SKM-1 (cell line): ENCODE data around the gene TAF7.
"Not testable (repeated sequence)": the region's sequence is repeated elsewhere in the genome, so short reads cannot be mapped to it uniquely, and the experiment has no call there.

Experiments
- DNase-seq: peaks from one replicate; lab custom pipeline; 2025; ENCODE audit not compliant: unreplicated experiment; lab: John Stamatoyannopoulos, UW

The TAF7 gene

DNA sequence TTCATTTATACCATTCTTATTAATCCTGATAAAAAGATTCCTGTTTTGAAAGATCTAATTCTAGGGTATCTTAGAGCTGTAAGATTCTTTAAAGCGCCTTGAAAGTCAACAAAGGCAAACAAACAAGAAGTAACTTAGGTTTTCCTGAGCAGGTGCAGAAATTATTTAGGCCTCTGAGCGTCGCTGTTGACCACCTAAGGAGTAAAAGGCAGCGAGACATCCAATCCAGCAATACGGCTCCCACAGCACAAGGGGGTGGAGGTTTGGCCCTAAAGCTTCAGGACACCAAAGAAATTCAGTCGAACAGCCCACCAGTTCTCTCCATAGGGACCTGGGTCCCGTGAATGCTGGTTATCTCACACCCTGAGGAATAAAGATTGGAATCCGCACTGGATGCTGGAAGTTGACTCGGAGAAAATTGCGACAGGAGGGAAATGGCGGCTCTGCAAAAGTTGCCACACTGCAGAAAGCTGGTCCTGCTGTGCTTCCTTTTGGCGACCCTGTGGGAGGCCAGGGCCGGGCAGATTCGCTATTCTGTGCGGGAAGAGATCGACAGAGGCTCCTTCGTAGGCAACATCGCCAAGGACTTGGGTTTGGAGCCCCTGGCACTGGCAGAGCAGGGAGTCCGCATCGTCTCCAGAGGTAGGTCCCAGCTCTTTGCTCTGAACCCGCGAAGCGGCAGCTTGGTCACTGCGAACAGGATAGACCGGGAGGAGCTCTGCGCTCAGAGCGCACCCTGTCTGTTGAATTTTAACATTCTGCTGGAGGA, 18.1 kb upstream of the TAF7 start, which contains the start of gene PCDHGA2:
TSS of gene PCDHGA2 (plus strand) at position 223 of the 769 bp plus-strand sequence.
- no peak for DNase-seq

GRCh38 chr5:141332571-141332970, 12.0 kb upstream of the TAF7 start:
- not testable (repeated sequence) for DNase-seq

DNA sequence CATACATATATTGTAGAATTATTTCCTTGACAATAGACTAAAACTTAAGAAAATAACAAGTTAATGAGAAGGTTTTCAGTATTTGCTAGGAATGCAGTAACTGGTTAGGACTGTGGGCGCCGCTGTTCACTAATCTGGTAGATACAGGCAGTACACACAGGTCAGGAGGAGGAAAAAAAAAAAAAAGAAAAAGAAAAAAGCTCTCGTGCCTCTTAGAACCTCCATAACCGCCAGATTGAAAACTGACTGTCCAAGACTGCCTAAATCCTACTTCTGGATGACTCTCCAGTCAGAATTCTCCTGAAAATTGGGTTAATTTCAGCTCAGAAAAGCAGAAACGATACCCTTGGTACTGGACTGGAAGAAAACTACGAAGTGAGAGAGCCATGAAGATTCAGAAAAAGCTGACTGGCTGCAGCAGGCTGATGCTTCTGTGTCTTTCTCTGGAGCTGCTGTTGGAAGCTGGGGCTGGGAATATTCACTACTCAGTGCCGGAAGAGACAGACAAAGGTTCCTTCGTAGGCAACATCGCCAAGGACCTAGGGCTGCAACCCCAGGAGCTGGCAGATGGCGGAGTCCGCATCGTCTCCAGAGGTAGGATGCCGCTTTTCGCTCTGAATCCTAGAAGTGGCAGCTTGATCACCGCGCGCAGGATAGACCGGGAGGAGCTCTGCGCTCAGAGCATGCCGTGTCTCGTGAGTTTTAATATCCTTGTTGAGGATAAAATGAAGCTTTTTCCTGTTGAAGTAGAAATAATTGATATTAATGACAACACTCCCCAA, 9.9 kb upstream of the TAF7 start, which contains the start of gene PCDHGA1:
TSS of gene PCDHGA1 (plus strand) at position 216 of the 782 bp plus-strand sequence.
- no peak for DNase-seq

- no peak for DNase-seq
Measured at GRCh38 chr5:141328231-141328630, 7.6 kb upstream of the TAF7 start.

GRCh38 chr5:141326088-141326854, 5.7 kb upstream of the TAF7 start:
- no peak for DNase-seq

DNA sequence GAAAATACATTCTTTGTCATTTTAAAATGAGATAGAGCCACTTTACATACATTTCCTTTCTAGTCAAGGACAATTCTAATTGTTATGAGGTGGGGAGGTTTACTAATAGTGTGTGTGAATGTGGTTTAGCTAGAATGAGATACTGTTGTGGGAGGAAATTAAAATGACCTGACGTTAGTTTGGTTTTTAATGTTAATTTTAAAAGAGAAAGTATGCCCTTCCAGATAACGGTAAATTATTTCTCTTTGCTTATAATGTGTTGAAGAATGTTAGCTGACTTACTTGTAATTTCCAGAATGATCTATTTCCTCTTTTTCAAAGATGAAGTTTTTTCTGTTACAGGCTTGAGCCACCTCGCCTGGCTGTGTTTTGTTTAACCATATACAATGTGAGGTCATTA, 1.7 kb upstream of the TAF7 start:
- no peak for DNase-seq

- no peak for DNase-seq
Measured at GRCh38 chr5:141319699-141320098, 885 bp downstream of the TAF7 start.

GRCh38 chr5:141319202-141319601, 1.4 kb downstream of the TAF7 start:
- DNase-seq = no peak

GRCh38 chr5:141316963-141317362, 3.6 kb downstream of the TAF7 start:
- DNase-seq = not testable (repeated sequence)

GRCh38 chr5:141313711-141314110, 6.9 kb downstream of the TAF7 start:
- DNase-seq = no peak

DNA sequence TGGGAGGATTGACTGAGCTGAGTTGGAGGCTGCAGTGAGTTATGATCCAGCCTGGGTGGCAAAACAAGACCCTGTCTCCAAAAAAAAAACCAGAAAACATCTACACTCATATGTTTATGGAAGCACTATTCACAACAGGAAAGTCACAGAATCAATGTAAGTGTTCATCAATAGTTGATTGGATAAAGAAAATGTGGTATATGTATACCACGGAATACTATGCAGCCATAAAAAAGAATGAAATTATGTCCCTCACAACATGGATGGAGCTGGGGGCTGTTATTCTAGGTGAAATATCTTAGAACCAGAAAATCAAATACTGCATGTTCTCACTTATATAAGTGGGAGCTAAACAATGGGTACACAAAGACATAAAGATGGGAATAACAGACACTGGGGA, 14.0 kb downstream of the TAF7 start:
- no peak for DNase-seq

- DNase-seq = no peak
Measured at GRCh38 chr5:141303756-141304155, 16.8 kb downstream of the TAF7 start, which contains the start of gene SLC25A2. Gene SLC25A2, minus strand, starts transcription at chr5:141304049. Its CDS starts 184 bp downstream, at chr5:141303865.

DNA sequence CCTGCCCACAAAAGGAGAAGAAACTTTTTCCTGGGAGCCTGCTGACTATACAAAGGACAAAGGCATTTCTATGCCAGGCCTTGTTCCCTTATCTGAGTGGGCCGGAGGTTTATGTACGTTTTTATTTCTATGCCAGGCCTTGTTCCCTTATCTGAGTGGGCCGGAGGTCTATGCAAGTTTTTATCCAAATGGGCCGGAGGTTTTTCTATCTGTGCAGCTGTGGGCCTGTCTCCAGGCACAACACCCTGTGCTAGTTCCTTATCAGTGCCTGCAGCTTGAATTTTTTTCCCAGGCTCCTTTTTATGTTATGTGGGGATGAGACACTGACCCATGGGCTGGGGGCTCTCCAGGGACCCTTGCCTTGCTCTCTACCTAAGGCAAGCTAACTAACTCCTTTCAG, 22.2 kb downstream of the TAF7 start:
- DNase-seq = no peak

- DNase-seq = no peak
Measured at GRCh38 chr5:141272906-141273305, 47.7 kb downstream of the TAF7 start.

DNA sequence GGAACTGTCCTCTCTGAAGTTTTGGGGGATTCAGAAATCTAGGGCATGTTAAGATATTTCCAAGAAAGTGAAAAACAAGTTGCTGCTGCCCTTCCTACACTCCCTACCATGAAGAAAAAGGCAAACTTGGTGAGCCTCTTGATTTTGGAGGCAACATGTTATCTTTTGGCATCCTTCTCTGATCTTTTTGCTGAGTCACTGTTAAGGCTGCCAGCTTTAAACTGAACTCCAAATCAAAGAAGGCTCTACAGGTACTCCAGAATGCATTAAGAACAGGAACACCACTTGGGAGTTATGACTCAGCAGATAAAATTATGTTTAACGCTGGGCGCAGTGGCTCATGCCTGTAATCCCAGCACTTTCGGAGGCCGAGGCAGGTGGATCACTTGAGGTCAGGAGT, 51.4 kb downstream of the TAF7 start:
- DNase-seq = no peak
